HEK293 (cell line): ENCODE results near the gene EML1.

ENCODE experiments used
- RBAK ChIP-seq: fragments of 450-650 bp; formaldehyde crosslinking; IDR thresholded peaks from 2 replicates; pipeline ENCODE4 v1.5.1; 2016; ENCODE audit warnings: missing biosample characterization, missing genetic modification characterization
- YY1 ChIP-seq: fragments of 450-650 bp; formaldehyde crosslinking; IDR thresholded peaks from 2 replicates; pipeline ENCODE4 v1.5.1; 2018; ENCODE audit warnings: missing biosample characterization, missing genetic modification characterization
- ZNF175 ChIP-seq: fragments of 450-650 bp; formaldehyde crosslinking; IDR thresholded peaks from 2 replicates; pipeline ENCODE4 v1.5.1; 2016; ENCODE audit warnings: missing biosample characterization, missing genetic modification characterization
- ZNF274 ChIP-seq, 2 experiments: fragments of 200-500 bp in 1 of 2; fragments of 450-650 bp in 1 of 2; sonication (Bioruptor generic) in 1 of 2; formaldehyde crosslinking in 1 of 2; IDR thresholded peaks; 2 replicates each; pipeline versions ENCODE4 v1.5.1 to v1.6.1; 2014 to 2016; ENCODE audit warnings: borderline replicate concordance in 1 of 2, inconsistent platforms in 1 of 2, low read length in 1 of 2, missing biosample characterization in 1 of 2, missing genetic modification characterization in 1 of 2
- ZNF561 ChIP-seq: fragments of 450-650 bp; IDR thresholded peaks from 2 replicates; pipeline ENCODE4 v1.5.1; 2018; ENCODE audit warnings: missing biosample characterization, missing genetic modification characterization, borderline replicate concordance
- ZNF585B ChIP-seq: fragments of 450-650 bp; formaldehyde crosslinking; IDR thresholded peaks from 2 replicates; pipeline ENCODE4 v1.5.1; 2016; ENCODE audit warnings: missing biosample characterization, missing genetic modification characterization
- TF ChIP-seq, protein P1 (sequence below): fragments of 450-650 bp; formaldehyde crosslinking; IDR thresholded peaks from 2 replicates; pipeline ENCODE4 v1.5.1; 2016; ENCODE audit warnings: missing biosample characterization, missing genetic modification characterization
- TF ChIP-seq, protein P2 (sequence below): fragments of 450-650 bp; formaldehyde crosslinking; IDR thresholded peaks from 2 replicates; pipeline ENCODE4 v1.5.1; 2016; ENCODE audit warnings: missing biosample characterization, missing genetic modification characterization
- TF ChIP-seq, protein P3 (sequence below): fragments of 450-650 bp; formaldehyde crosslinking; optimal IDR thresholded peaks from 2 replicates; pipeline ENCODE3; 2016; ENCODE audit warnings: missing biosample characterization, mild to moderate bottlenecking, missing genetic modification characterization

DNA sequence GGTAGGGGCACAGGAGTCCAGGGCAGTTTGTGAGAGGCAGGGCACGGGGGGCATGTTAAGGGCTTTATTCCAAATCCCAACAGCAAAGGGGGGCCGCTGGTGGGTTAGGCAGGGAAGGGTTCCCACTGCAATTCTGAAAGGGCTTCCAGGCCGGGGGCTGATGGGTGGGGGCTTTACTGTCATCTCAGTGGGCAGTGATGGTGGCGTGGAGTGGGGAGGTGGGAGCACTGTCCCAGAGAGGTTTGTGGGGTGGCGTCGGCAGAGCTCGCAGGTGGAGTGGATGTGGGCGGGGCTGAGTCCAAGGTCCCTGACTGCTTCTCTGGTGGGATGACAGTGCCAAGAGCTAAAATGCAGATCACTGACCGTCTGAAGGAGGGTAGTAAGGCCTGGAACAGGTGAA is 150.4 kb downstream of the EML1 start:
- TF ChIP-seq RBAK (tag by site-specific recombination) (no peak), YY1 (tag by site-specific recombination) (no peak), ZNF274 (IDR thresholded peaks at IDR 0.05; ENCODE audit: low read length) (no peak), ZNF274 (tag by site-specific recombination; IDR thresholded peaks at IDR 0.05; ENCODE audit: borderline replicate concordance) (no peak), ZNF561 (tag by site-specific recombination) (no peak), ZNF585B (tag by site-specific recombination) (no peak), ZNF175 (no peak)
- TF ChIP-seq, protein P1, sequence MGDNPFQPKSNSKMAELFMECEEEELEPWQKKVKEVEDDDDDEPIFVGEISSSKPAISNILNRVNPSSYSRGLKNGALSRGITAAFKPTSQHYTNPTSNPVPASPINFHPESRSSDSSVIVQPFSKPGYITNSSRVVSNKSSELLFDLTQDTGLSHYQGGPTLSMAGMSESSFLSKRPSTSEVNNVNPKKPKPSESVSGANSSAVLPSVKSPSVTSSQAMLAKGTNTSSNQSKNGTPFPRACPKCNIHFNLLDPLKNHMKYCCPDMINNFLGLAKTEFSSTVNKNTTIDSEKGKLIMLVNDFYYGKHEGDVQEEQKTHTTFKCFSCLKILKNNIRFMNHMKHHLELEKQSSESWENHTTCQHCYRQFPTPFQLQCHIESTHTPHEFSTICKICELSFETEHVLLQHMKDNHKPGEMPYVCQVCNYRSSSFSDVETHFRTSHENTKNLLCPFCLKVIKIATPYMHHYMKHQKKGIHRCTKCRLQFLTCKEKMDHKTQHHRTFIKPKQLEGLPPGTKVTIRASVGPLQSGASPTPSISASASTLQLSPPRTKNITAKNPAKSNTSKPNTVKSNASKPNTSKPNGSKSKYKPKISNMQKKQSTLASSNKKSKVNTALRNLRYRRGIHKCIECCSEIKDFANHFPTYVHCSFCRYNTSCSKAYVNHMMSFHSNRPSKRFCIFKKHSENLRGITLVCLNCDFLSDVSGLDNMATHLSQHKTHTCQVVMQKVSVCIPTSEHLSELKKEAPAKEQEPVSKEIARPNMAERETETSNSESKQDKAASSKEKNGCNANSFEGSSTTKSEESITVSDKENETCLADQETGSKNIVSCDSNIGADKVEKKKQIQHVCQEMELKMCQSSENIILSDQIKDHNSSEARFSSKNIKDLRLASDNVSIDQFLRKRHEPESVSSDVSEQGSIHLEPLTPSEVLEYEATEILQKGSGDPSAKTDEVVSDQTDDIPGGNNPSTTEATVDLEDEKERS (tag by site-specific recombination): no peak
- TF ChIP-seq, protein P2, sequence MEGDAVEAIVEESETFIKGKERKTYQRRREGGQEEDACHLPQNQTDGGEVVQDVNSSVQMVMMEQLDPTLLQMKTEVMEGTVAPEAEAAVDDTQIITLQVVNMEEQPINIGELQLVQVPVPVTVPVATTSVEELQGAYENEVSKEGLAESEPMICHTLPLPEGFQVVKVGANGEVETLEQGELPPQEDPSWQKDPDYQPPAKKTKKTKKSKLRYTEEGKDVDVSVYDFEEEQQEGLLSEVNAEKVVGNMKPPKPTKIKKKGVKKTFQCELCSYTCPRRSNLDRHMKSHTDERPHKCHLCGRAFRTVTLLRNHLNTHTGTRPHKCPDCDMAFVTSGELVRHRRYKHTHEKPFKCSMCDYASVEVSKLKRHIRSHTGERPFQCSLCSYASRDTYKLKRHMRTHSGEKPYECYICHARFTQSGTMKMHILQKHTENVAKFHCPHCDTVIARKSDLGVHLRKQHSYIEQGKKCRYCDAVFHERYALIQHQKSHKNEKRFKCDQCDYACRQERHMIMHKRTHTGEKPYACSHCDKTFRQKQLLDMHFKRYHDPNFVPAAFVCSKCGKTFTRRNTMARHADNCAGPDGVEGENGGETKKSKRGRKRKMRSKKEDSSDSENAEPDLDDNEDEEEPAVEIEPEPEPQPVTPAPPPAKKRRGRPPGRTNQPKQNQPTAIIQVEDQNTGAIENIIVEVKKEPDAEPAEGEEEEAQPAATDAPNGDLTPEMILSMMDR (tag by site-specific recombination): no peak
- TF ChIP-seq, protein P3, sequence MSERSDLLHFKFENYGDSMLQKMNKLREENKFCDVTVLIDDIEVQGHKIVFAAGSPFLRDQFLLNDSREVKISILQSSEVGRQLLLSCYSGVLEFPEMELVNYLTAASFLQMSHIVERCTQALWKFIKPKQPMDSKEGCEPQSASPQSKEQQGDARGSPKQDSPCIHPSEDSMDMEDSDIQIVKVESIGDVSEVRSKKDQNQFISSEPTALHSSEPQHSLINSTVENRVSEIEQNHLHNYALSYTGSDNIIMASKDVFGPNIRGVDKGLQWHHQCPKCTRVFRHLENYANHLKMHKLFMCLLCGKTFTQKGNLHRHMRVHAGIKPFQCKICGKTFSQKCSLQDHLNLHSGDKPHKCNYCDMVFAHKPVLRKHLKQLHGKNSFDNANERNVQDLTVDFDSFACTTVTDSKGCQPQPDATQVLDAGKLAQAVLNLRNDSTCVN (tag by site-specific recombination): no peak
